WTC11 (cell line): Measurements from ENCODE around the gene BCAT1. TPM values are rescaled to one million over a fixed set of nuclear protein-coding genes. Genes with fewer than 3 reads are reported as not detected.

Experiments used
- ATAC-seq: fragments of 200-7000 bp; cut with Tn5 transposase; 2 replicates; pipeline ENCODE4 v1.10.0; 2021; ENCODE audit warnings: mild to moderate bottlenecking, moderate library complexity
- CTCF ChIA-PET: fragments of 300-600 bp; sonication (Branson Sonifier 250); formaldehyde crosslinking; loops from one replicate; lab custom pipeline; 2021; ENCODE audit warnings: antibody characterized with exemption; lab: Charles Lee
- POLR2A ChIA-PET: fragments of 350-600 bp; sonication (Branson Sonifier 250); formaldehyde crosslinking; loops from one replicate; lab custom pipeline; 2021; ENCODE audit warnings: antibody characterized with exemption; lab: Charles Lee
- DNase-seq: peaks from one replicate; pipeline ENCODE4 v3.0.0; 2021; ENCODE audit warnings: low spot score
- H3K27ac Mint-ChIP-seq: 2 replicates; pipeline ENCODE4 v1.8.0; 2021; ENCODE audit warnings: mixed read lengths
- H3K27me3 Mint-ChIP-seq: 2 replicates; pipeline ENCODE4 v1.8.0; 2021; ENCODE audit warnings: low read depth, mild to moderate bottlenecking, moderate library complexity, mixed read lengths
- H3K36me3 Mint-ChIP-seq: 2 replicates; pipeline ENCODE4 v1.8.0; 2021; ENCODE audit warnings: mixed read lengths
- H3K4me1 Mint-ChIP-seq: 2 replicates; pipeline ENCODE4 v1.8.0; 2022; ENCODE audit warnings: mixed read lengths
- H3K4me3 Mint-ChIP-seq: 2 replicates; pipeline ENCODE4 v1.8.0; 2021; ENCODE audit warnings: mild to moderate bottlenecking, moderate library complexity, mixed read lengths
- H3K9me3 Mint-ChIP-seq: 2 replicates; pipeline ENCODE4 v1.8.0; 2021; ENCODE audit warnings: mixed read lengths
- ATF1 ChIP-seq: sonication (generic); formaldehyde crosslinking; IDR thresholded peaks from 2 replicates; pipeline ENCODE4 v1.8.1; 2023; ENCODE audit warnings: mild to moderate bottlenecking, moderate library complexity, missing genetic modification reagents
- CBFB ChIP-seq: sonication (generic); formaldehyde crosslinking; IDR thresholded peaks from 2 replicates; pipeline ENCODE4 v1.8.1; 2022; ENCODE audit warnings: mild to moderate bottlenecking, low read depth, missing genetic modification reagents
- ESRRA ChIP-seq: sonication (generic); formaldehyde crosslinking; IDR thresholded peaks from 2 replicates; pipeline ENCODE4 v1.8.1; 2022; ENCODE audit warnings: mild to moderate bottlenecking, missing genetic modification reagents, borderline replicate concordance
- JAZF1 ChIP-seq: fragments of 250-450 bp; sonication (Bioruptor Pico); IDR thresholded peaks from 2 replicates; pipeline ENCODE4 v1.9.0; 2021; ENCODE audit warnings: moderate library complexity, mild to moderate bottlenecking, inconsistent platforms
- KAT7 ChIP-seq: sonication (generic); formaldehyde crosslinking; IDR thresholded peaks from 2 replicates; pipeline ENCODE4 v1.8.1; 2023; ENCODE audit warnings: missing genetic modification reagents, mild to moderate bottlenecking, borderline replicate concordance
- NFYB ChIP-seq: sonication (generic); formaldehyde crosslinking; conservative IDR thresholded peaks from 2 replicates; pipeline ENCODE4 v1.8.0; 2022; ENCODE audit warnings: low read depth, missing genetic modification reagents
- OVOL2 ChIP-seq: fragments of 250-450 bp; sonication (Bioruptor Pico); IDR thresholded peaks from 2 replicates; pipeline ENCODE4 v1.9.0; 2021; ENCODE audit warnings: mild to moderate bottlenecking, borderline replicate concordance
- RORB ChIP-seq: fragments of 250-450 bp; sonication (Bioruptor Pico); IDR thresholded peaks from 2 replicates; pipeline ENCODE4 v1.9.0; 2021; ENCODE audit warnings: mild to moderate bottlenecking
- SMAD3 ChIP-seq: sonication (generic); formaldehyde crosslinking; IDR thresholded peaks from 2 replicates; pipeline ENCODE4 v1.8.0; 2022; ENCODE audit warnings: missing genetic modification reagents, mild to moderate bottlenecking, borderline replicate concordance
- SMAD4 ChIP-seq: sonication (generic); formaldehyde crosslinking; IDR thresholded peaks from 2 replicates; pipeline ENCODE4 v1.8.0; 2022; ENCODE audit warnings: mild to moderate bottlenecking, missing genetic modification reagents
- TEAD4 ChIP-seq: sonication (generic); formaldehyde crosslinking; IDR thresholded peaks from 2 replicates; pipeline ENCODE4 v1.8.0; 2022; ENCODE audit warnings: mild to moderate bottlenecking, missing genetic modification reagents
- ZNF219 ChIP-seq: sonication (generic); formaldehyde crosslinking; IDR thresholded peaks from 2 replicates; pipeline ENCODE4 v1.8.0; 2023; ENCODE audit warnings: missing genetic modification reagents, mild to moderate bottlenecking, borderline replicate concordance
- ZNF317 ChIP-seq: sonication (generic); formaldehyde crosslinking; IDR thresholded peaks from 2 replicates; pipeline ENCODE4 v1.8.1; 2023; ENCODE audit warnings: low read depth, mild to moderate bottlenecking, moderate library complexity, missing genetic modification reagents, borderline replicate concordance
- total RNA-seq: library from RNA; stranded (reverse); gene quantifications from 3 replicates; pipeline ENCODE4 v1.2.3, GENCODE V29; 2021
- TF ChIP-seq, protein P1 (sequence below): sonication (generic); formaldehyde crosslinking; IDR thresholded peaks from 2 replicates; pipeline ENCODE4 v1.8.0; 2023; ENCODE audit warnings: missing genetic modification reagents, mild to moderate bottlenecking, borderline replicate concordance
- TF ChIP-seq, protein P2 (sequence below): sonication (generic); formaldehyde crosslinking; conservative IDR thresholded peaks from 2 replicates; pipeline ENCODE4 v1.8.1; 2023; ENCODE audit warnings: mild to moderate bottlenecking, low read depth, missing genetic modification reagents, moderate library complexity
- TF ChIP-seq, protein P3 (sequence below): sonication (generic); formaldehyde crosslinking; IDR thresholded peaks from 2 replicates; pipeline ENCODE4 v1.8.1; 2022; ENCODE audit warnings: mild to moderate bottlenecking, missing genetic modification reagents, moderate library complexity, borderline replicate concordance
- TF ChIP-seq, protein P4 (sequence below): sonication (generic); formaldehyde crosslinking; IDR thresholded peaks from 2 replicates; pipeline ENCODE4 v1.8.1; 2022; ENCODE audit warnings: missing genetic modification reagents, borderline replicate concordance
- TF ChIP-seq, protein P5 (sequence below): fragments of 200-600 bp; IDR thresholded peaks from 2 replicates; pipeline ENCODE4 v1.8.0; 2022; ENCODE audit warnings: antibody characterized with exemption

The BCAT1 gene
- total RNA-seq, 1 experiment from 2014 or later, result 267 TPM

DNA sequence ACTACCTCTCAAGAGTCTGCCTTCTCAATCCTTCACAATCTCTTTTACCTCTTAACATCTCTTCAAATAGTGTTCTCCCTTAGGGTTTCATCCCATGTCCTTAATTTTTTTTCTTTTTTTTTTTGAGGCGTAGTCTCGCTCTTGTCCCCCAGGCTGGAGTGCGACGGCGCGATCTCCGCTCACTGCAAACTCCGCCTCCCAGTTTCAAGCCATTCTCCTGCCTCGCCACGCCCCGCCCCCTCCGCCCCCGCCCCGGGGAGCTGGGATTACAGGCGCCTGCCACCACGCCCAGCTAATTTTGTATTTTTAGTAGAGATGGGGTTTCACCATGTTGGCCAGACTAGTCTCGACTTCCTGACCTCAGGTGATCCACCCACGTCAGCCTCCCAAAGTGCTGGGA is 7.0 kb upstream of the BCAT1 start:
- ChIA-PET CTCF (interaction anchor here (0.6 kb wide), 3 partner anchors 85 to 845 kb away, joined by 3 to 4 read pairs (median 3); no protein-coding TSS in a partner anchor), POLR2A (no interaction called here)
- Mint-ChIP-seq H3K36me3 (peaks cover 4% of the 10 kb centered on the region; the same call in 1 of the 2 replicates), H3K4me3 (no peak overlapping the region), H3K27ac (no peak overlapping the region), H3K4me1 (peaks cover 25% of the 10 kb centered on the region), H3K9me3 (peaks cover 9% of the 10 kb centered on the region), H3K27me3 (peaks cover 2% of the 10 kb centered on the region; the same call in 1 of the 2 replicates)
- ATAC-seq, result peak; percentile 21; the same call in 1 of the 2 replicates
- DNase-seq, result peak; percentile 46
- TF ChIP-seq SMAD4 (no peak), KAT7 (CRISPR knock-in tag) (no peak), NFYB (CRISPR knock-in tag) (no peak), ZNF219 (no peak), ZNF317 (CRISPR knock-in tag) (no peak), ESRRA (CRISPR knock-in tag) (no peak), ATF1 (CRISPR knock-in tag) (no peak), SMAD3 (no peak), OVOL2 (CRISPR knock-in tag) (no peak)
- TF ChIP-seq, protein P1, sequence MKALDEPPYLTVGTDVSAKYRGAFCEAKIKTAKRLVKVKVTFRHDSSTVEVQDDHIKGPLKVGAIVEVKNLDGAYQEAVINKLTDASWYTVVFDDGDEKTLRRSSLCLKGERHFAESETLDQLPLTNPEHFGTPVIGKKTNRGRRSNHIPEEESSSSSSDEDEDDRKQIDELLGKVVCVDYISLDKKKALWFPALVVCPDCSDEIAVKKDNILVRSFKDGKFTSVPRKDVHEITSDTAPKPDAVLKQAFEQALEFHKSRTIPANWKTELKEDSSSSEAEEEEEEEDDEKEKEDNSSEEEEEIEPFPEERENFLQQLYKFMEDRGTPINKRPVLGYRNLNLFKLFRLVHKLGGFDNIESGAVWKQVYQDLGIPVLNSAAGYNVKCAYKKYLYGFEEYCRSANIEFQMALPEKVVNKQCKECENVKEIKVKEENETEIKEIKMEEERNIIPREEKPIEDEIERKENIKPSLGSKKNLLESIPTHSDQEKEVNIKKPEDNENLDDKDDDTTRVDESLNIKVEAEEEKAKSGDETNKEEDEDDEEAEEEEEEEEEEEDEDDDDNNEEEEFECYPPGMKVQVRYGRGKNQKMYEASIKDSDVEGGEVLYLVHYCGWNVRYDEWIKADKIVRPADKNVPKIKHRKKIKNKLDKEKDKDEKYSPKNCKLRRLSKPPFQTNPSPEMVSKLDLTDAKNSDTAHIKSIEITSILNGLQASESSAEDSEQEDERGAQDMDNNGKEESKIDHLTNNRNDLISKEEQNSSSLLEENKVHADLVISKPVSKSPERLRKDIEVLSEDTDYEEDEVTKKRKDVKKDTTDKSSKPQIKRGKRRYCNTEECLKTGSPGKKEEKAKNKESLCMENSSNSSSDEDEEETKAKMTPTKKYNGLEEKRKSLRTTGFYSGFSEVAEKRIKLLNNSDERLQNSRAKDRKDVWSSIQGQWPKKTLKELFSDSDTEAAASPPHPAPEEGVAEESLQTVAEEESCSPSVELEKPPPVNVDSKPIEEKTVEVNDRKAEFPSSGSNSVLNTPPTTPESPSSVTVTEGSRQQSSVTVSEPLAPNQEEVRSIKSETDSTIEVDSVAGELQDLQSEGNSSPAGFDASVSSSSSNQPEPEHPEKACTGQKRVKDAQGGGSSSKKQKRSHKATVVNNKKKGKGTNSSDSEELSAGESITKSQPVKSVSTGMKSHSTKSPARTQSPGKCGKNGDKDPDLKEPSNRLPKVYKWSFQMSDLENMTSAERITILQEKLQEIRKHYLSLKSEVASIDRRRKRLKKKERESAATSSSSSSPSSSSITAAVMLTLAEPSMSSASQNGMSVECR (CRISPR knock-in tag), result no peak
- TF ChIP-seq, protein P2, sequence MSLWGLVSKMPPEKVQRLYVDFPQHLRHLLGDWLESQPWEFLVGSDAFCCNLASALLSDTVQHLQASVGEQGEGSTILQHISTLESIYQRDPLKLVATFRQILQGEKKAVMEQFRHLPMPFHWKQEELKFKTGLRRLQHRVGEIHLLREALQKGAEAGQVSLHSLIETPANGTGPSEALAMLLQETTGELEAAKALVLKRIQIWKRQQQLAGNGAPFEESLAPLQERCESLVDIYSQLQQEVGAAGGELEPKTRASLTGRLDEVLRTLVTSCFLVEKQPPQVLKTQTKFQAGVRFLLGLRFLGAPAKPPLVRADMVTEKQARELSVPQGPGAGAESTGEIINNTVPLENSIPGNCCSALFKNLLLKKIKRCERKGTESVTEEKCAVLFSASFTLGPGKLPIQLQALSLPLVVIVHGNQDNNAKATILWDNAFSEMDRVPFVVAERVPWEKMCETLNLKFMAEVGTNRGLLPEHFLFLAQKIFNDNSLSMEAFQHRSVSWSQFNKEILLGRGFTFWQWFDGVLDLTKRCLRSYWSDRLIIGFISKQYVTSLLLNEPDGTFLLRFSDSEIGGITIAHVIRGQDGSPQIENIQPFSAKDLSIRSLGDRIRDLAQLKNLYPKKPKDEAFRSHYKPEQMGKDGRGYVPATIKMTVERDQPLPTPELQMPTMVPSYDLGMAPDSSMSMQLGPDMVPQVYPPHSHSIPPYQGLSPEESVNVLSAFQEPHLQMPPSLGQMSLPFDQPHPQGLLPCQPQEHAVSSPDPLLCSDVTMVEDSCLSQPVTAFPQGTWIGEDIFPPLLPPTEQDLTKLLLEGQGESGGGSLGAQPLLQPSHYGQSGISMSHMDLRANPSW, result no peak
- TF ChIP-seq, protein P3, sequence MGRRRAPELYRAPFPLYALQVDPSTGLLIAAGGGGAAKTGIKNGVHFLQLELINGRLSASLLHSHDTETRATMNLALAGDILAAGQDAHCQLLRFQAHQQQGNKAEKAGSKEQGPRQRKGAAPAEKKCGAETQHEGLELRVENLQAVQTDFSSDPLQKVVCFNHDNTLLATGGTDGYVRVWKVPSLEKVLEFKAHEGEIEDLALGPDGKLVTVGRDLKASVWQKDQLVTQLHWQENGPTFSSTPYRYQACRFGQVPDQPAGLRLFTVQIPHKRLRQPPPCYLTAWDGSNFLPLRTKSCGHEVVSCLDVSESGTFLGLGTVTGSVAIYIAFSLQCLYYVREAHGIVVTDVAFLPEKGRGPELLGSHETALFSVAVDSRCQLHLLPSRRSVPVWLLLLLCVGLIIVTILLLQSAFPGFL (CRISPR knock-in tag), result no peak

DNA sequence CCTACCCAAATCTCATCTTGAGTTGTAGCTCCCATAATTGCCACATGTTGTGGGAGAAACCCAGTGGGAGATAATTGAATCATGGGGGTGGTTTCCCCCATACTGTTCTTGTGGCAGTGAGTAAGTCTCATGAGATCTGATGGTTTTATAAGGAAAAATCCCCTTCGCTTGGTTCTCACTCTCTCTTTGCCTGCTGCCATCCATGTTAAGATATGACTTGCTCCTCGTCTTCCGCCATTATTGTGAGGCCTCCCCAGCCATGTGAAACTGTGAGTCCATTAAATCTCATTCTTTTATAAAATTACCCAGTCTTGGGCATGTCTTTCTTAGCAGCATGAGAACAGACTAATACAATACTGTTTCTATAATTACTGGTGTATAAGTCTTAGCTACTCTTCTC is 6.5 kb upstream of the BCAT1 start:
- TF ChIP-seq RORB (CRISPR knock-in tag) (no peak), JAZF1 (CRISPR knock-in tag) (no peak), CBFB (CRISPR knock-in tag) (no peak), TEAD4 (CRISPR knock-in tag) (no peak)
- TF ChIP-seq, protein P4, sequence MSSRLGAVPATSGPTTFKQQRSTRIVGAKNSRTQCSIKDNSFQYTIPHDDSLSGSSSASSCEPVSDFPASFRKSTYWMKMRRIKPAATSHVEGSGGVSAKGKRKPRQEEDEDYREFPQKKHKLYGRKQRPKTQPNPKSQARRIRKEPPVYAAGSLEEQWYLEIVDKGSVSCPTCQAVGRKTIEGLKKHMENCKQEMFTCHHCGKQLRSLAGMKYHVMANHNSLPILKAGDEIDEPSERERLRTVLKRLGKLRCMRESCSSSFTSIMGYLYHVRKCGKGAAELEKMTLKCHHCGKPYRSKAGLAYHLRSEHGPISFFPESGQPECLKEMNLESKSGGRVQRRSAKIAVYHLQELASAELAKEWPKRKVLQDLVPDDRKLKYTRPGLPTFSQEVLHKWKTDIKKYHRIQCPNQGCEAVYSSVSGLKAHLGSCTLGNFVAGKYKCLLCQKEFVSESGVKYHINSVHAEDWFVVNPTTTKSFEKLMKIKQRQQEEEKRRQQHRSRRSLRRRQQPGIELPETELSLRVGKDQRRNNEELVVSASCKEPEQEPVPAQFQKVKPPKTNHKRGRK (CRISPR knock-in tag), result no peak
- TF ChIP-seq, protein P5, sequence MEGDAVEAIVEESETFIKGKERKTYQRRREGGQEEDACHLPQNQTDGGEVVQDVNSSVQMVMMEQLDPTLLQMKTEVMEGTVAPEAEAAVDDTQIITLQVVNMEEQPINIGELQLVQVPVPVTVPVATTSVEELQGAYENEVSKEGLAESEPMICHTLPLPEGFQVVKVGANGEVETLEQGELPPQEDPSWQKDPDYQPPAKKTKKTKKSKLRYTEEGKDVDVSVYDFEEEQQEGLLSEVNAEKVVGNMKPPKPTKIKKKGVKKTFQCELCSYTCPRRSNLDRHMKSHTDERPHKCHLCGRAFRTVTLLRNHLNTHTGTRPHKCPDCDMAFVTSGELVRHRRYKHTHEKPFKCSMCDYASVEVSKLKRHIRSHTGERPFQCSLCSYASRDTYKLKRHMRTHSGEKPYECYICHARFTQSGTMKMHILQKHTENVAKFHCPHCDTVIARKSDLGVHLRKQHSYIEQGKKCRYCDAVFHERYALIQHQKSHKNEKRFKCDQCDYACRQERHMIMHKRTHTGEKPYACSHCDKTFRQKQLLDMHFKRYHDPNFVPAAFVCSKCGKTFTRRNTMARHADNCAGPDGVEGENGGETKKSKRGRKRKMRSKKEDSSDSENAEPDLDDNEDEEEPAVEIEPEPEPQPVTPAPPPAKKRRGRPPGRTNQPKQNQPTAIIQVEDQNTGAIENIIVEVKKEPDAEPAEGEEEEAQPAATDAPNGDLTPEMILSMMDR, result no peak

More for the DNA sequence above, 6.5 kb upstream of the BCAT1 start:
- Mint-ChIP-seq H3K27ac (no peak overlapping the region), H3K36me3 (peaks cover 1% of the 10 kb centered on the region; the same call in 1 of the 2 replicates), H3K4me1 (peaks cover 28% of the 10 kb centered on the region), H3K4me3 (no peak overlapping the region), H3K27me3 (peaks cover 2% of the 10 kb centered on the region; the same call in 1 of the 2 replicates), H3K9me3 (peaks cover 7% of the 10 kb centered on the region)
- POLR2A ChIA-PET, result no interaction called here
- no peak for DNase-seq
- ATAC-seq, result no peak
- CTCF ChIA-PET, result interaction anchor here (0.6 kb wide), 1 partner anchor 845 kb away, joined by 4 read pairs; no protein-coding TSS in a partner anchor
